OCI-LY1 (cell line): ENCODE data around the gene ZSWIM4.

ENCODE experiments used
- H2AFZ ChIP-seq: fragments of 200-600 bp; sonication (generic), shearing (Covaris generic); 2 replicates; pipeline ENCODE4 v1.6.0; 2014; ENCODE audit warnings: antibody characterized with exemption, mild to moderate bottlenecking, low read length
- H3F3A ChIP-seq: fragments of 200-600 bp; sonication (generic), shearing (Covaris generic); 2 replicates; pipeline ENCODE4 v1.6.0; 2014; ENCODE audit warnings: mild to moderate bottlenecking, antibody characterized with exemption, low read length, moderate library complexity; ENCODE audit not compliant: insufficient read depth
- H3K27ac ChIP-seq: fragments of 200-600 bp; sonication (generic); 2 replicates; pipeline ENCODE4 v1.5.1; 2014; ENCODE audit warnings: low read length, mixed run types, mild to moderate bottlenecking, low read depth; ENCODE audit not compliant: poor library complexity, severe bottlenecking
- H3K27me3 ChIP-seq: fragments of 200-600 bp; sonication (generic); 2 replicates; pipeline ENCODE4 v1.6.0; 2014; ENCODE audit warnings: antibody characterized with exemption, mild to moderate bottlenecking, low read length, moderate library complexity; ENCODE audit not compliant: insufficient read depth
- H3K36me3 ChIP-seq: fragments of 200-600 bp; sonication (generic); 2 replicates; pipeline ENCODE4 v1.6.1; 2014; ENCODE audit warnings: mild to moderate bottlenecking, antibody characterized with exemption, low read length, moderate library complexity, mixed read lengths; ENCODE audit not compliant: insufficient read depth
- H3K4me1 ChIP-seq: fragments of 200-600 bp; sonication (generic); 2 replicates; pipeline ENCODE4 v1.5.1; 2014; ENCODE audit warnings: mild to moderate bottlenecking, low read length, moderate library complexity; ENCODE audit not compliant: insufficient read depth, severe bottlenecking
- H3K4me2 ChIP-seq: fragments of 200-600 bp; sonication (generic), shearing (Covaris generic); 2 replicates; pipeline ENCODE4 v1.6.1; 2014; ENCODE audit warnings: low read length
- H3K4me3 ChIP-seq: fragments of 200-600 bp; sonication (generic); 2 replicates; pipeline ENCODE4 v1.5.1; 2014; ENCODE audit warnings: low read length, low read depth, mild to moderate bottlenecking, mixed read lengths; ENCODE audit not compliant: poor library complexity, severe bottlenecking
- H3K79me2 ChIP-seq: fragments of 200-600 bp; shearing (Covaris generic); 2 replicates; pipeline ENCODE4 v1.6.1; 2016; ENCODE audit warnings: mixed run types, low read length, mixed read lengths; ENCODE audit not compliant: insufficient read depth
- H3K9ac ChIP-seq: fragments of 200-600 bp; sonication (generic), shearing (Covaris generic); 2 replicates; pipeline ENCODE4 v1.6.1; 2014; ENCODE audit warnings: mild to moderate bottlenecking, low read length, mixed read lengths
- H3K9me2 ChIP-seq: fragments of 200-600 bp; sonication (generic), shearing (Covaris generic); 2 replicates; pipeline ENCODE4 v1.6.1; 2014; ENCODE audit warnings: low read depth, mild to moderate bottlenecking, low read length, mixed read lengths
- H3K9me3 ChIP-seq: fragments of 200-600 bp; shearing (Covaris generic); 2 replicates; pipeline ENCODE4 v1.6.1; 2014; ENCODE audit warnings: low read length, mixed read lengths
- H4K20me1 ChIP-seq: fragments of 200-600 bp; sonication (generic), shearing (Covaris generic); 2 replicates; pipeline ENCODE4 v1.6.0; 2016; ENCODE audit warnings: mild to moderate bottlenecking, low read length; ENCODE audit not compliant: insufficient read depth
- CTCF ChIP-seq: fragments of 200-600 bp; sonication (generic), shearing (Covaris generic); IDR thresholded peaks from 2 replicates; pipeline ENCODE4 v1.5.1; 2017; ENCODE audit warnings: mild to moderate bottlenecking, antibody characterized with exemption, low read length, moderate library complexity, mixed read lengths
- EZH2 ChIP-seq: fragments of 200-600 bp; sonication (generic), shearing (Covaris generic); IDR thresholded peaks from 2 replicates; pipeline ENCODE4 v1.8.0; 2017; ENCODE audit warnings: borderline replicate concordance, mixed run types, mild to moderate bottlenecking, antibody characterized with exemption, low read length, moderate library complexity, mixed read lengths

ZSWIM4 gene

GRCh38 chr19:13795595-13796300, 505 bp downstream of the ZSWIM4 start:
- Histone ChIP-seq H3K9me2 (no peaks in the 10 kb centered on the region), H3K36me3 (no peaks in the 10 kb centered on the region), H3F3A (no peaks in the 10 kb centered on the region), H3K9me3 (no peaks in the 10 kb centered on the region), H3K27me3 (no peaks in the 10 kb centered on the region), H3K9ac (peak overlapping the region; percentile 54; the same call in 1 of the 2 replicates), H2AFZ (no peak overlapping the region), H3K79me2 (no peaks in the 10 kb centered on the region), H3K4me1 (peaks cover 15% of the 10 kb centered on the region), H3K4me2 (peak overlapping the region; percentile 77), H4K20me1 (no peaks in the 10 kb centered on the region), H3K4me3 (peak overlapping the region; percentile 66), H3K27ac (no peak overlapping the region)
- TF ChIP-seq EZH2, result no peak
- TF ChIP-seq CTCF, result no peak

DNA sequence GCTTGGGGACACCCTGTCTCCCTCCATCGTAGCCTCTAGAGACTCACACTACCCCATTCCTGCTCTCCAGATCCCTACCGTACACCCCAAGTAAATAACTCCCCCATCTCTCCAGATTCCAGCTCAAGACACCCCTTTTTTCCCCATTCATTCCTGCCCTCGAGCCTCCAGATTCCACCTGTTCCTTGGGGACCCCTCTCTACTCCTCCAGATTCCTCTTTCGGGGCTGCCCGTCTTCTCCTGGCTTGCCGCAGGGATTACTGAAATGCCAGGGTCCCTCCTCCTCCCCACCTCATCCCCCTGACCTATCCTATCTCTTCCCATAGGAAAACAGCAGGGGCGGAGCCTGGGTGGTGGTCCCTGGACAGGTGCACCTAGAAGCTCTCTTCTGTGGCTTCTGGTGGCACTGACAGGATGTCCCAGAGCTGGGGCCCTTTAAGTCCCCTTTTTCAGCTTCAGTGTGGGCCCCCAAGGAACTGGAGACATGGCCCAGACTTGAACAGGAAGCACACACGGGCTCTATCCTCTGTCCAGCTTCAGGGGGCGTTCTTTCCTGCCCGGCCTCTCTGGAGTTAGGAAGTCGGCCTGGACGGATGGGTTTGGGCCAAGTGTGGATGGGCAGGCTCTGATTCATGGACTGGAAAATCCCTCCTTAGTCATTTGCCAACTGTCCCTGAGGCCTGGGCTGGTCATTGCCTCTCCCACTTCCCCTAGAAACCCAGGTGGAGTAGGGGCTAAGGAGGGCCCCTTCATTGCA, 1.2 kb downstream of the ZSWIM4 start:
- H3K27me3 ChIP-seq, result no peaks in the 10 kb centered on the region
- H3K79me2 ChIP-seq, result no peaks in the 10 kb centered on the region
- no peaks in the 10 kb centered on the region for H3K9me2 ChIP-seq
- no peak overlapping the region; the same call in 1 of the 2 replicates for H3K9ac ChIP-seq
- no peak for TF ChIP-seq CTCF
- no peak for TF ChIP-seq EZH2
- no peaks in the 10 kb centered on the region for H4K20me1 ChIP-seq
- H3K4me2 ChIP-seq, result peak overlapping the region; percentile 77
- H3F3A ChIP-seq, result no peaks in the 10 kb centered on the region
- no peak overlapping the region for H3K4me3 ChIP-seq
- no peaks in the 10 kb centered on the region for H3K9me3 ChIP-seq
- H3K4me1 ChIP-seq, result peaks cover 15% of the 10 kb centered on the region
- H3K36me3 ChIP-seq, result no peaks in the 10 kb centered on the region
- no peak overlapping the region for H2AFZ ChIP-seq
- no peak overlapping the region for H3K27ac ChIP-seq

GRCh38 chr19:13797058-13797440, 1.8 kb downstream of the ZSWIM4 start:
- Histone ChIP-seq H2AFZ (no peak overlapping the region), H3F3A (no peaks in the 10 kb centered on the region), H3K9me2 (no peaks in the 10 kb centered on the region), H3K36me3 (no peaks in the 10 kb centered on the region), H3K27ac (no peak overlapping the region), H3K9me3 (no peaks in the 10 kb centered on the region), H3K79me2 (no peaks in the 10 kb centered on the region), H3K4me3 (no peak overlapping the region), H3K9ac (no peak overlapping the region), H3K27me3 (no peaks in the 10 kb centered on the region), H3K4me2 (no peak overlapping the region), H3K4me1 (peaks cover 15% of the 10 kb centered on the region), H4K20me1 (no peaks in the 10 kb centered on the region)
- no peak for TF ChIP-seq CTCF
- no peak for TF ChIP-seq EZH2
